Thoracic aorta (tissue), 2 donors: ENCODE data around the gene PPP3CA. TPM values are rescaled to one million over a fixed set of nuclear protein-coding genes. Genes with fewer than 3 reads are reported as not detected.

Experiments used
- ATAC-seq: fragments of 150-250 bp; one replicate; pipeline ENCODE4 v1.8.0; 2017; ENCODE audit warnings: low read depth; ENCODE audit not compliant: insufficient number of reproducible peaks, low FRiP score
- DNase-seq: peaks from one replicate; pipeline ENCODE4 v3.0.0-alpha.2; 2020; ENCODE audit warnings: low spot score
- H3K27ac ChIP-seq, 2 donors: fragments of 200-600 bp; sonication (generic); 1 replicate in 1 of 2; 2 replicates in 1 of 2; pipeline ENCODE4 v1.5.1; 2016; ENCODE audit warnings: mild to moderate bottlenecking in 2 of 2, moderate library complexity in 2 of 2
- H3K27me3 ChIP-seq: fragments of 200-600 bp; sonication (generic); replicated peaks from 2 replicates; pipeline ENCODE4 v1.6.0; 2016; ENCODE audit warnings: mild to moderate bottlenecking; ENCODE audit not compliant: insufficient read depth
- H3K36me3 ChIP-seq: fragments of 200-600 bp; sonication (generic); one replicate; pipeline ENCODE4 v1.5.1; 2016
- H3K4me1 ChIP-seq, 2 donors: fragments of 200-600 bp; sonication (generic); 1 replicate in 1 of 2; 2 replicates in 1 of 2; pipeline versions ENCODE4 v1.5.1 to v1.6.0; 2016; ENCODE audit warnings: low read depth in 2 of 2, mild to moderate bottlenecking in 1 of 2; ENCODE audit not compliant: control insufficient read depth in 1 of 2
- H3K4me3 ChIP-seq: fragments of 200-600 bp; sonication (generic); 2 replicates; pipeline ENCODE4 v1.5.1; 2016; ENCODE audit warnings: mild to moderate bottlenecking
- H3K9me3 ChIP-seq: fragments of 200-600 bp; sonication (generic); 2 replicates; pipeline ENCODE4 v1.5.1; 2016
- total RNA-seq, 2 donors: library from RNA; depleted of rRNA; stranded (reverse); fragments of >200 nt; gene quantifications; one replicate each; pipeline versions ENCODE4 v1.1.0 to v1.2.3, GENCODE V29; 2016
- TF ChIP-seq, protein P1 (sequence below): fragments of 200-600 bp; sonication (generic); IDR thresholded peaks from one replicate; pipeline ENCODE4 v1.5.1; 2019; ENCODE audit warnings: antibody characterized with exemption

Gene PPP3CA
- total RNA-seq, 2 donors from 2014 or later = 21.9 to 43.2 TPM

DNA sequence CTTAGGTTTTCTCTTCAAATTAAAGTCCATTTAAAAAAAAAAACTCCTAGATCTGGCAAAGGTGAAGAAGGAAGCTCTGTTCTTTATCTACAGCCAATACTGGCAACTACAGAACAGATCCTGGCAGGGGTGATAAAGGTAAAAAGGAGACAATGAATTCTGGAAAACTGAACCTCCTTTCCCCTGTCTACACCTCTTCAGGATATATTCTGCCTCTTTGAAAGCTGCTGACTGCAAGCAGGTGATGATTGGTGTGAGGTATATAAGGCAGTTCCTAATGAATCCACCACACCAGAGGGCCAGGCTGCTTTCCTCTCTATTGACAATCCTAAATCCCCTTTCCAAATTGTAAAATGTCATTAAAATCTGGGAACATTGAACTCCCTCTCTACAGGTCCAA lies 370.1 kb downstream of the PPP3CA start:
- no peak for DNase-seq
- H3K36me3 ChIP-seq = no peaks in the 10 kb centered on the region
- peaks cover 0 to 11% of the 10 kb centered on the region in 2 donors for H3K4me1 ChIP-seq
- H3K4me3 ChIP-seq = no peak overlapping the region
- H3K9me3 ChIP-seq = no peaks in the 10 kb centered on the region
- ATAC-seq = no peak
- no peak overlapping the region for H3K27ac ChIP-seq
- H3K27me3 ChIP-seq = no peaks in the 10 kb centered on the region
- TF ChIP-seq, protein P1, sequence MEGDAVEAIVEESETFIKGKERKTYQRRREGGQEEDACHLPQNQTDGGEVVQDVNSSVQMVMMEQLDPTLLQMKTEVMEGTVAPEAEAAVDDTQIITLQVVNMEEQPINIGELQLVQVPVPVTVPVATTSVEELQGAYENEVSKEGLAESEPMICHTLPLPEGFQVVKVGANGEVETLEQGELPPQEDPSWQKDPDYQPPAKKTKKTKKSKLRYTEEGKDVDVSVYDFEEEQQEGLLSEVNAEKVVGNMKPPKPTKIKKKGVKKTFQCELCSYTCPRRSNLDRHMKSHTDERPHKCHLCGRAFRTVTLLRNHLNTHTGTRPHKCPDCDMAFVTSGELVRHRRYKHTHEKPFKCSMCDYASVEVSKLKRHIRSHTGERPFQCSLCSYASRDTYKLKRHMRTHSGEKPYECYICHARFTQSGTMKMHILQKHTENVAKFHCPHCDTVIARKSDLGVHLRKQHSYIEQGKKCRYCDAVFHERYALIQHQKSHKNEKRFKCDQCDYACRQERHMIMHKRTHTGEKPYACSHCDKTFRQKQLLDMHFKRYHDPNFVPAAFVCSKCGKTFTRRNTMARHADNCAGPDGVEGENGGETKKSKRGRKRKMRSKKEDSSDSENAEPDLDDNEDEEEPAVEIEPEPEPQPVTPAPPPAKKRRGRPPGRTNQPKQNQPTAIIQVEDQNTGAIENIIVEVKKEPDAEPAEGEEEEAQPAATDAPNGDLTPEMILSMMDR = no peak
